Panc1 (cell line): ENCODE measurements around the gene VAC14. TPM values are rescaled to one million over a fixed set of nuclear protein-coding genes. Genes with fewer than 3 reads are reported as not detected.

Source experiments
- ATAC-seq: fragments of 200-7000 bp; cut with Tn5 transposase; 2 replicates; pipeline ENCODE4 v1.9.1; 2020; ENCODE audit warnings: mild to moderate bottlenecking, moderate library complexity
- BruUV-seq: library from RNA; stranded (reverse); fragments of 400-500 nt; replicated peaks from 2 replicates; lab custom pipeline; 2021; lab: Mats Ljungman, UMichigan
- CTCF ChIA-PET: fragments of 300-600 bp; sonication (Branson Sonifier 250); formaldehyde crosslinking; loops from one replicate; lab custom pipeline; 2022; ENCODE audit warnings: antibody characterized with exemption; lab: Charles Lee
- POLR2A ChIA-PET: fragments of 300-600 bp; sonication (Branson Sonifier 250); formaldehyde crosslinking; loops from one replicate; lab custom pipeline; 2022; ENCODE audit warnings: antibody characterized with exemption; lab: Charles Lee
- DNase-seq: peaks from one replicate; pipeline ENCODE4 v3.0.0-alpha.2; 2010; ENCODE audit warnings: low read depth, low spot score
- H3K27ac ChIP-seq: 2 replicates; pipeline ENCODE4 v1.5.1; 2011; ENCODE audit warnings: mild to moderate bottlenecking, low read length, inconsistent platforms
- H3K27me3 ChIP-seq: fragments of 200-500 bp; sonication (Bioruptor generic); 2 replicates; pipeline ENCODE4 v1.6.0; 2014; ENCODE audit warnings: low read length, inconsistent platforms; ENCODE audit not compliant: control insufficient read depth, insufficient read depth
- H3K36me3 ChIP-seq: fragments of 200-500 bp; sonication (Bioruptor generic); 2 replicates; pipeline ENCODE4 v1.5.1; 2014; ENCODE audit warnings: inconsistent platforms, mild to moderate bottlenecking, low read length, moderate library complexity; ENCODE audit not compliant: control insufficient read depth, insufficient read depth
- H3K4me1 ChIP-seq: 2 replicates; pipeline ENCODE4 v1.5.1; 2011; ENCODE audit warnings: inconsistent platforms, mild to moderate bottlenecking, low read length, moderate library complexity; ENCODE audit not compliant: control insufficient read depth, insufficient read depth
- H3K4me3 ChIP-seq, 2 experiments: 2 replicates each; pipeline ENCODE4 v1.5.1; 2011 to 2012; ENCODE audit warnings: low read depth in 2 of 2, low read length in 2 of 2, mild to moderate bottlenecking in 2 of 2, inconsistent platforms in 1 of 2, moderate library complexity in 1 of 2
- H3K9me3 ChIP-seq: fragments of 200-500 bp; sonication (Bioruptor generic); 2 replicates; pipeline ENCODE4 v1.5.1; 2014; ENCODE audit warnings: low read depth, mild to moderate bottlenecking, inconsistent platforms, low read length, moderate library complexity; ENCODE audit not compliant: control insufficient read depth, insufficient read depth
- CTCF ChIP-seq: fragments of 450-650 bp; IDR thresholded peaks from 2 replicates; pipeline ENCODE4 v1.5.1; 2017; ENCODE audit warnings: mild to moderate bottlenecking
- POLR2AphosphoS5 ChIP-seq: IDR thresholded peaks from 2 replicates; pipeline ENCODE4 v1.6.1; 2012; ENCODE audit warnings: mild to moderate bottlenecking, low read depth, low read length, moderate library complexity
- REST ChIP-seq, 2 experiments: IDR thresholded peaks; 2 replicates each; pipeline ENCODE4 v1.6.1; 2011 to 2012; ENCODE audit warnings: low read depth in 2 of 2, control low read depth in 1 of 2, low read length in 1 of 2, mild to moderate bottlenecking in 1 of 2, moderate library complexity in 1 of 2; ENCODE audit not compliant: insufficient read depth in 1 of 2
- SIN3A ChIP-seq: IDR thresholded peaks from 2 replicates; pipeline ENCODE4 v1.6.1; 2012; ENCODE audit warnings: low read depth, mild to moderate bottlenecking, low read length, moderate library complexity, borderline replicate concordance; ENCODE audit not compliant: insufficient read depth
- TCF7L2 ChIP-seq: IDR thresholded peaks from 2 replicates; pipeline ENCODE4 v1.6.1; 2011; ENCODE audit warnings: mild to moderate bottlenecking, low read depth, low read length, inconsistent platforms
- in situ Hi-C: cut with HindIII; loops from 2 replicates; pipeline ENCODE4 v1.10.0; 2016; ENCODE audit warnings: low sequenced_read_pairs, low pct_unique_long_range_greater_than_20kb
- intact Hi-C: fragments of 100-400 bp; cut with micrococcal nuclease; formaldehyde crosslinking; loops from one replicate; pipeline ENCODE4 v1.10.0; 2022; ENCODE audit not compliant: unreplicated experiment
- total RNA-seq: library from RNA; stranded (reverse); gene quantifications from one replicate; pipeline ENCODE4 v1.2.1, GENCODE V29; 2021; ENCODE audit not compliant: unreplicated experiment

The VAC14 gene
- total RNA-seq, 1 experiment from 2014 or later, result 37.9 TPM

- no peaks in the 10 kb centered on the region for H3K27me3 ChIP-seq
- TF ChIP-seq POLR2AphosphoS5 (no peak), TCF7L2 (no peak), SIN3A (no peak), CTCF (no peak), REST (IDR thresholded peaks at IDR 0.05; ENCODE audit: insufficient read depth in 1 of 2, low read depth in 2 of 2, low read length in 1 of 2) (no peak)
- BruUV-seq, result no TSS peak
- POLR2A ChIA-PET, result no interaction called here
- ATAC-seq (no peak), DNase-seq (no peak)
- 0 out of 2 replicates have a peak, but pooled peaks cover 2% of the 10 kb centered on the region for H3K36me3 ChIP-seq
- CTCF ChIA-PET, result interaction anchor here (0.5 to 0.6 kb wide), 2 partner anchors 83 to 295 kb away, joined by 3 to 4 read pairs; no protein-coding TSS in a partner anchor
- no peak overlapping the region for H3K27ac ChIP-seq
- no peak overlapping the region for H3K4me3 ChIP-seq
- peaks cover 13% of the 10 kb centered on the region for H3K4me1 ChIP-seq
- in situ Hi-C loops, result no loop called here
- no peaks in the 10 kb centered on the region for H3K9me3 ChIP-seq
- intact Hi-C loops, result no loop called here
Observed at GRCh38 chr16:70678121-70678897, 122.6 kb downstream of the VAC14 start.

- in situ Hi-C loops, result no loop called here
- CTCF ChIA-PET, result no interaction called here
- Histone ChIP-seq H3K4me3 (no peak overlapping the region), H3K27me3 (no peaks in the 10 kb centered on the region), H3K4me1 (peaks cover 13% of the 10 kb centered on the region), H3K27ac (no peak overlapping the region), H3K36me3 (0 out of 2 replicates have a peak, but pooled peaks cover 2% of the 10 kb centered on the region), H3K9me3 (no peaks in the 10 kb centered on the region)
- DNase-seq (no peak), ATAC-seq (no peak)
- intact Hi-C loops, result no loop called here
- POLR2A ChIA-PET, result no interaction called here
- BruUV-seq, result no TSS peak
- TF ChIP-seq REST (IDR thresholded peaks at IDR 0.05; ENCODE audit: insufficient read depth in 1 of 2, low read depth in 2 of 2, low read length in 1 of 2), result no peak
- no peak for TF ChIP-seq TCF7L2
- TF ChIP-seq SIN3A, result no peak
- no peak for TF ChIP-seq CTCF
- no peak for TF ChIP-seq POLR2AphosphoS5
Observed at GRCh38 chr16:70677499-70678120, 123.3 kb downstream of the VAC14 start.
